HL-60 (cell line): ENCODE data around the gene TELO2.

Experiments used
- CTCF ChIP-seq: IDR thresholded peaks from one replicate; pipeline ENCODE4 v1.5.1; 2011; ENCODE audit warnings: low read length, control low read depth, inconsistent platforms; ENCODE audit not compliant: insufficient read depth
- GABPA ChIP-seq: IDR thresholded peaks from 2 replicates; pipeline ENCODE4 v1.6.1; 2012; ENCODE audit warnings: low read depth
- POLR2AphosphoS5 ChIP-seq: IDR thresholded peaks from 2 replicates; pipeline ENCODE4 v1.6.1; 2012; ENCODE audit warnings: low read depth
- REST ChIP-seq: IDR thresholded peaks from 2 replicates; pipeline ENCODE4 v1.6.1; 2012; ENCODE audit warnings: low read depth; ENCODE audit not compliant: insufficient replicate concordance
- SPI1 ChIP-seq: IDR thresholded peaks from 2 replicates; pipeline ENCODE4 v1.6.1; 2012; ENCODE audit warnings: low read depth, mild to moderate bottlenecking, borderline replicate concordance

GRCh38 chr16:1550696-1551095, 57.5 kb downstream of the TELO2 start:
- no peak for TF ChIP-seq CTCF
- TF ChIP-seq POLR2AphosphoS5, result no peak
- TF ChIP-seq REST, result no peak
- TF ChIP-seq GABPA, result no peak
- no peak for TF ChIP-seq SPI1
